ENCODE data around the gene LPIN2. TPM values are rescaled to one million over a fixed set of nuclear protein-coding genes. Genes with fewer than 3 reads are reported as not detected.

The LPIN2 gene
- total and polyA plus RNA-seq, 2 of the 13 experiments (the other 11 are each of a cell fraction or from before 2014, with no cell fraction given): 46.0 to 119 TPM

DNA sequence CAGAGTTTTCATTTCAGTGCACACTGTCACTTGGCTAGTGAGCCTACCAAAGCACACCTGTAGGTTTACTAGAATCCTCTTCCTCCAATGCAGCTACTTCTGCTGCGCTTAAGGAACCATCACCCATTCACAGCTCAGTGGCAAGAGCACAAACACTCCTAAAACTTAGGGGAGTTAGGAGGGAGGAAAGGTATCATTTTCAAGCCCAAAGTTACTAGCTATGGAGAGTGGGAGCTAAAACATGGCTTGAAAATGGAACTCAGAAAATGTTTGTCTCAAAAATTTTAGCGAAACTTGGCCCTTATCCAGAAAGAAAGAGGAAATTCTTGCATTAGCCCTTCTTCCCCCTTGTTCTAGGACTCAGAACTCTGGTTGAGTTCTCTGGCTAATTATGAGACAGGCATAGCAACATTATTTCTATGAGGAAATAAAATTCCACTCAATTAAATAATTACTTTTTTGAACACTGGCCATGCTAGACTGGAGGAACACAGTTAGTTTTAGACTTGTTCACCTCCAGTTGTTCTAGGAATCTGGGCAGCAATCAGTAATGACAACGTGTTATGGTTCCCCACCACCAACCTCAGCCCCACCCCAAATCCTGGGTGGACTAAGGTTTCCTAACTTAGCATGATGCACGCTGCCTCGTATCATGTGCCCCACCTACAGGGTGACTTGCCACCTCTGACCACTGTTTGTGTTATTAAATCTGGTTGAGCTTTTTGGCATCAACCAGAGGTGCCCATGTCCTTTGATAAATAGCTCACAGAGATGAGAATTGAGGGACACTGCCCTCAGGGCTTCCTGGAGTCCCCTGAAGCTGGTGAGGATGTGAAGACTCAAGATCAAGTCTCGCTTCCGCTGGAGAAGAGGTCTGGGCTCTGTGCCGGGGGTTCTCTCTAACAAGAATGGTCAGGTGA, 32.8 kb downstream of the LPIN2 start:
- intact Hi-C loops (cut with micrococcal nuclease; ENCODE audit: unreplicated experiment) (no loop called here), in situ Hi-C loops (cut with HindIII; ENCODE audit: extremely low pct_ligation_motif_present, low pct_unique_long_range_greater_than_20kb) (no loop called here)
- H3K4me2 ChIP-seq (ENCODE audit: low read depth, low read length): no peak overlapping the region
- H3K4me3 ChIP-seq (replicated peaks in 1 of 3; ENCODE audit: insufficient read depth in 1 of 3, low read depth in 2 of 3, low read length in 3 of 3): no peak overlapping the region
- H3K9me3 ChIP-seq (ENCODE audit: low read length): no peaks in the 10 kb centered on the region
- peaks cover 100% of the 10 kb centered on the region for H3K79me2 ChIP-seq (ENCODE audit: insufficient read depth, low read length)
- BruUV-seq (replicated peaks): no TSS peak
- ChIA-PET CTCF (ENCODE audit: low intra/inter-chr PET ratio, low total read pairs) (no interaction called here), POLR2A (no interaction called here)
- H3K27ac ChIP-seq (ENCODE audit: extremely low read length, insufficient read depth, low read length): no peak overlapping the region
- WGBS (ENCODE audit: low lambda C conversion rate): 76% methylated on average over 5 of the region's 8 CpGs
- ATAC-seq: no peak
- DNase-seq (ENCODE audit: low spot score): no peak
- FAIRE-seq: no peak
- H3K9ac ChIP-seq (ENCODE audit: insufficient read depth, low read depth, low read length): no peak overlapping the region
- no peaks in the 10 kb centered on the region for H3K27me3 ChIP-seq (ENCODE audit: control insufficient read depth in 1 of 2, insufficient read depth in 2 of 2, low read length in 2 of 2)
- peaks cover 87% of the 10 kb centered on the region for H4K20me1 ChIP-seq (ENCODE audit: insufficient read depth, low read length)
- H2AFZ ChIP-seq (ENCODE audit: low read length): no peak overlapping the region
- TF ChIP-seq, protein P1, sequence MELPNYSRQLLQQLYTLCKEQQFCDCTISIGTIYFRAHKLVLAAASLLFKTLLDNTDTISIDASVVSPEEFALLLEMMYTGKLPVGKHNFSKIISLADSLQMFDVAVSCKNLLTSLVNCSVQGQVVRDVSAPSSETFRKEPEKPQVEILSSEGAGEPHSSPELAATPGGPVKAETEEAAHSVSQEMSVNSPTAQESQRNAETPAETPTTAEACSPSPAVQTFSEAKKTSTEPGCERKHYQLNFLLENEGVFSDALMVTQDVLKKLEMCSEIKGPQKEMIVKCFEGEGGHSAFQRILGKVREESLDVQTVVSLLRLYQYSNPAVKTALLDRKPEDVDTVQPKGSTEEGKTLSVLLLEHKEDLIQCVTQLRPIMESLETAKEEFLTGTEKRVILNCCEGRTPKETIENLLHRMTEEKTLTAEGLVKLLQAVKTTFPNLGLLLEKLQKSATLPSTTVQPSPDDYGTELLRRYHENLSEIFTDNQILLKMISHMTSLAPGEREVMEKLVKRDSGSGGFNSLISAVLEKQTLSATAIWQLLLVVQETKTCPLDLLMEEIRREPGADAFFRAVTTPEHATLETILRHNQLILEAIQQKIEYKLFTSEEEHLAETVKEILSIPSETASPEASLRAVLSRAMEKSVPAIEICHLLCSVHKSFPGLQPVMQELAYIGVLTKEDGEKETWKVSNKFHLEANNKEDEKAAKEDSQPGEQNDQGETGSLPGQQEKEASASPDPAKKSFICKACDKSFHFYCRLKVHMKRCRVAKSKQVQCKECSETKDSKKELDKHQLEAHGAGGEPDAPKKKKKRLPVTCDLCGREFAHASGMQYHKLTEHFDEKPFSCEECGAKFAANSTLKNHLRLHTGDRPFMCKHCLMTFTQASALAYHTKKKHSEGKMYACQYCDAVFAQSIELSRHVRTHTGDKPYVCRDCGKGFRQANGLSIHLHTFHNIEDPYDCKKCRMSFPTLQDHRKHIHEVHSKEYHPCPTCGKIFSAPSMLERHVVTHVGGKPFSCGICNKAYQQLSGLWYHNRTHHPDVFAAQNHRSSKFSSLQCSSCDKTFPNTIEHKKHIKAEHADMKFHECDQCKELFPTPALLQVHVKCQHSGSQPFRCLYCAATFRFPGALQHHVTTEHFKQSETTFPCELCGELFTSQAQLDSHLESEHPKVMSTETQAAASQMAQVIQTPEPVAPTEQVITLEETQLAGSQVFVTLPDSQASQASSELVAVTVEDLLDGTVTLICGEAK (IDR thresholded peaks at IDR 0.05): no peak
- TF ChIP-seq, protein P1 (CRISPR knock-in tag; IDR thresholded peaks at IDR 0.05): no peak
- TF ChIP-seq RBM22 (optimal IDR thresholded peaks at IDR 0.05; ENCODE audit: low read length): peak; percentile 62
- peaks cover 99% of the 10 kb centered on the region for H3K4me1 ChIP-seq (ENCODE audit: insufficient read depth, low read length)
- H3K36me3 ChIP-seq (replicated peaks in 1 of 2; ENCODE audit: control insufficient read depth in 1 of 2, insufficient read depth in 2 of 2, low read length in 2 of 2): peaks cover 1 to 9% of the 10 kb centered on the region in 2 experiments; a peak in 2 of 5 replicates

Data from HepG2 (cell line).